PC-9 (cell line): Measurements from ENCODE around the gene FILIP1L.

ENCODE experiments used
- CTCF ChIP-seq: fragments of 200-600 bp; sonication (generic); conservative IDR thresholded peaks from 2 replicates; pipeline ENCODE4 v1.6.1; 2017; ENCODE audit warnings: mixed run types, antibody characterized with exemption, mild to moderate bottlenecking, moderate library complexity
- EZH2 ChIP-seq: fragments of 200-600 bp; sonication (generic); IDR thresholded peaks from 2 replicates; pipeline ENCODE4 v1.8.0; 2017; ENCODE audit warnings: antibody characterized with exemption, low read depth

DNA sequence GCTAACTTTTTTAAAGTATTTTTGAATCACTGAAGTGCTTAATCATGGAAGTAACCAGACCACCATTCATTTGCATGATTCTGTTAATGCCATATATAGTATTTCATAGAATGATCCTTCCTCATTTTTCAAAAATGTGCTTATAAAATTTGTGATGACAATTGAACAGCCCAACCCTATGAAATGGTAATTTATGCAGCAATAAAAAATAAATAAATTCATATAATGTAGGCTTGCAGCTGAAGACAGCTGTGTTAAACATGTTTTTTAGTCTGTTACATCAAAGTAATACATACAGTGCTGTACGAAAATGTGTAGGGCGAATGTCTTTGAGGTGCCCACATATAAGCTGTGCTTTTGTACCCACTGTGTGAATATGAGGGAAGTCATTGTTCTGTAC is 131.7 kb downstream of the FILIP1L start:
- no peak for TF ChIP-seq EZH2
- TF ChIP-seq CTCF = no peak
